ENCODE data around the gene IGFBP7. TPM values are rescaled to one million over a fixed set of nuclear protein-coding genes. Genes with fewer than 3 reads are reported as not detected.

IGFBP7 gene
- total and polyA plus RNA-seq, 7 experiments from 2014 or later = 0.37 to 16.7 (median 0.80) TPM; not detected in 3

- no peak overlapping the region for H3K4me3 Mint-ChIP-seq
- DNase-seq = no peak
- Histone ChIP-seq H3K4me3 (ENCODE audit: low read length) (no peak overlapping the region), H3K36me3 (ENCODE audit: control insufficient read depth in 2 of 3, insufficient read depth in 3 of 3, low read length in 3 of 3) (no peaks in the 10 kb centered on the region), H3K9me3 (ENCODE audit: control insufficient read depth in 2 of 3, low read length in 3 of 3) (no peaks in the 10 kb centered on the region), H3K27ac (ENCODE audit: low read depth, low read length) (no peak overlapping the region), H3K4me1 (ENCODE audit: control insufficient read depth in 2 of 2, insufficient read depth in 2 of 2, low read length in 2 of 2) (no peaks in the 10 kb centered on the region), H3K27me3 (ENCODE audit: control insufficient read depth in 2 of 2, insufficient read depth in 2 of 2, low read length in 2 of 2) (peaks cover 0 to 2% of the 10 kb centered on the region in 2 donors)
- peaks cover 9 to 27% (median 20%) of the 10 kb centered on the region in 5 donors for H3K27me3 Mint-ChIP-seq
- intact Hi-C loops (cut with micrococcal nuclease) = no loop called here
- ChIA-PET CTCF (interaction anchor here (0.6 kb wide), 1 partner anchor 42 kb away, joined by 4 read pairs; no protein-coding TSS in a partner anchor), POLR2A (no interaction called here)
- no peak for ATAC-seq
- no peaks in the 10 kb centered on the region for H3K36me3 Mint-ChIP-seq
- no peaks in the 10 kb centered on the region for H3K4me1 Mint-ChIP-seq
- H3K27ac Mint-ChIP-seq = peak overlapping the region in 1 of 9 donors; percentile 25
- H3K9me3 Mint-ChIP-seq = no peaks in the 10 kb centered on the region
These were observed 69.7 kb downstream of the IGFBP7 start for GRCh38 chr4:57040510-57040909.

GRCh38 chr4:57039345-57039744 lies 70.8 kb downstream of the IGFBP7 start:
- Mint-ChIP-seq H3K9me3 (no peaks in the 10 kb centered on the region), H3K36me3 (no peaks in the 10 kb centered on the region), H3K27me3 (peaks cover 9 to 27% (median 20%) of the 10 kb centered on the region in 5 donors), H3K4me1 (no peaks in the 10 kb centered on the region), H3K4me3 (no peak overlapping the region), H3K27ac (no peak overlapping the region)
- no peak for ATAC-seq
- H3K9me3 ChIP-seq (ENCODE audit: control insufficient read depth in 2 of 3, low read length in 3 of 3) = no peaks in the 10 kb centered on the region
- ChIA-PET POLR2A (no interaction called here), CTCF (no interaction called here)
- no peak overlapping the region for H3K4me3 ChIP-seq (ENCODE audit: low read length)
- no peaks in the 10 kb centered on the region for H3K36me3 ChIP-seq (ENCODE audit: control insufficient read depth in 2 of 3, insufficient read depth in 3 of 3, low read length in 3 of 3)
- peaks cover 0 to 2% of the 10 kb centered on the region in 2 donors for H3K27me3 ChIP-seq (ENCODE audit: control insufficient read depth in 2 of 2, insufficient read depth in 2 of 2, low read length in 2 of 2)
- DNase-seq = no peak
- intact Hi-C loops (cut with micrococcal nuclease) = no loop called here
- no peaks in the 10 kb centered on the region for H3K4me1 ChIP-seq (ENCODE audit: control insufficient read depth in 2 of 2, insufficient read depth in 2 of 2, low read length in 2 of 2)
- no peak overlapping the region for H3K27ac ChIP-seq (ENCODE audit: low read depth, low read length)

- Histone ChIP-seq H3K27ac (ENCODE audit: low read depth, low read length) (no peak overlapping the region), H3K4me1 (ENCODE audit: control insufficient read depth in 2 of 2, insufficient read depth in 2 of 2, low read length in 2 of 2) (no peaks in the 10 kb centered on the region), H3K9me3 (ENCODE audit: control insufficient read depth in 2 of 3, low read length in 3 of 3) (no peaks in the 10 kb centered on the region), H3K36me3 (ENCODE audit: control insufficient read depth in 2 of 3, insufficient read depth in 3 of 3, low read length in 3 of 3) (no peaks in the 10 kb centered on the region), H3K4me3 (ENCODE audit: low read length) (no peak overlapping the region), H3K27me3 (ENCODE audit: control insufficient read depth in 2 of 2, insufficient read depth in 2 of 2, low read length in 2 of 2) (peaks cover 0 to 2% of the 10 kb centered on the region in 2 donors)
- no peaks in the 10 kb centered on the region for H3K4me1 Mint-ChIP-seq
- DNase-seq = peak in 1 of 9 donors; percentile 34
- no peaks in the 10 kb centered on the region for H3K9me3 Mint-ChIP-seq
- intact Hi-C loops (cut with micrococcal nuclease) = no loop called here
- ATAC-seq = no peak
- peaks cover 7 to 27% (median 20%) of the 10 kb centered on the region in 5 donors for H3K27me3 Mint-ChIP-seq
- no peak overlapping the region for H3K4me3 Mint-ChIP-seq
- ChIA-PET POLR2A (no interaction called here), CTCF (no interaction called here)
- H3K36me3 Mint-ChIP-seq = no peaks in the 10 kb centered on the region
- no peak overlapping the region for H3K27ac Mint-ChIP-seq
These were observed 72.1 kb downstream of the IGFBP7 start for GRCh38 chr4:57037982-57038604.

GRCh38 chr4:57034520-57034919 lies 75.7 kb downstream of the IGFBP7 start:
- Mint-ChIP-seq H3K36me3 (peaks cover 5 to 22% (median 11%) of the 10 kb centered on the region in 5 donors), H3K27me3 (peaks cover 0 to 13% (median 9%) of the 10 kb centered on the region in 5 donors), H3K9me3 (no peaks in the 10 kb centered on the region), H3K4me3 (no peak overlapping the region), H3K27ac (no peak overlapping the region), H3K4me1 (no peaks in the 10 kb centered on the region)
- no peak overlapping the region for H3K27ac ChIP-seq (ENCODE audit: low read depth, low read length)
- no peaks in the 10 kb centered on the region for H3K4me1 ChIP-seq (ENCODE audit: control insufficient read depth in 2 of 2, insufficient read depth in 2 of 2, low read length in 2 of 2)
- H3K36me3 ChIP-seq (ENCODE audit: control insufficient read depth in 2 of 3, insufficient read depth in 3 of 3, low read length in 3 of 3) = peaks cover 0 to 22% (median 12%) of the 10 kb centered on the region in 3 experiments
- ChIA-PET CTCF (no interaction called here), POLR2A (no interaction called here)
- DNase-seq (no peak), ATAC-seq (no peak)
- H3K9me3 ChIP-seq (ENCODE audit: control insufficient read depth in 2 of 3, low read length in 3 of 3) = no peaks in the 10 kb centered on the region
- no peaks in the 10 kb centered on the region for H3K27me3 ChIP-seq (ENCODE audit: control insufficient read depth in 2 of 2, insufficient read depth in 2 of 2, low read length in 2 of 2)
- no peak overlapping the region for H3K4me3 ChIP-seq (ENCODE audit: low read length)
- intact Hi-C loops (cut with micrococcal nuclease) = no loop called here

- POLR2A ChIA-PET = no interaction called here
- H3K4me3 ChIP-seq (ENCODE audit: low read length) = no peak overlapping the region
- H3K4me1 Mint-ChIP-seq = peaks cover 0 to 10% (median 3%) of the 10 kb centered on the region in 7 donors
- ATAC-seq = no peak
- H3K4me3 Mint-ChIP-seq = no peak overlapping the region
- no peak for DNase-seq
- H3K27ac ChIP-seq (ENCODE audit: low read depth, low read length) = no peak overlapping the region
- intact Hi-C loops (cut with micrococcal nuclease) = no loop called here
- CTCF ChIA-PET = no interaction called here
- H3K9me3 Mint-ChIP-seq = no peaks in the 10 kb centered on the region
- peaks cover 8 to 65% (median 50%) of the 10 kb centered on the region in 5 donors for H3K36me3 Mint-ChIP-seq
- no peaks in the 10 kb centered on the region for H3K4me1 ChIP-seq (ENCODE audit: control insufficient read depth in 2 of 2, insufficient read depth in 2 of 2, low read length in 2 of 2)
- no peaks in the 10 kb centered on the region for H3K27me3 ChIP-seq (ENCODE audit: control insufficient read depth in 2 of 2, insufficient read depth in 2 of 2, low read length in 2 of 2)
- H3K27me3 Mint-ChIP-seq = no peaks in the 10 kb centered on the region
- H3K27ac Mint-ChIP-seq = peak overlapping the region in 2 of 9 donors; percentile 1 to 34
- peaks cover 19 to 92% (median 48%) of the 10 kb centered on the region in 3 experiments for H3K36me3 ChIP-seq (ENCODE audit: control insufficient read depth in 2 of 3, insufficient read depth in 3 of 3, low read length in 3 of 3)
- H3K9me3 ChIP-seq (ENCODE audit: control insufficient read depth in 2 of 3, low read length in 3 of 3) = no peaks in the 10 kb centered on the region
These were observed 87.1 kb downstream of the IGFBP7 start for GRCh38 chr4:57023104-57023503.

GRCh38 chr4:57020467-57021101 lies 89.6 kb downstream of the IGFBP7 start:
- H3K27ac ChIP-seq (ENCODE audit: low read depth, low read length) = no peak overlapping the region
- intact Hi-C loops (cut with micrococcal nuclease) = no loop called here
- H3K4me3 Mint-ChIP-seq = no peak overlapping the region
- no peaks in the 10 kb centered on the region for H3K4me1 ChIP-seq (ENCODE audit: control insufficient read depth in 2 of 2, insufficient read depth in 2 of 2, low read length in 2 of 2)
- H3K36me3 Mint-ChIP-seq = peaks cover 15 to 74% (median 52%) of the 10 kb centered on the region in 5 donors
- peak overlapping the region in 3 of 9 donors; percentile 30 to 62 (median 55) for H3K27ac Mint-ChIP-seq
- ATAC-seq = no peak
- no peaks in the 10 kb centered on the region for H3K9me3 Mint-ChIP-seq
- ChIA-PET CTCF (no interaction called here), POLR2A (no interaction called here)
- H3K27me3 ChIP-seq (ENCODE audit: control insufficient read depth in 2 of 2, insufficient read depth in 2 of 2, low read length in 2 of 2) = no peaks in the 10 kb centered on the region
- no peaks in the 10 kb centered on the region for H3K9me3 ChIP-seq (ENCODE audit: control insufficient read depth in 2 of 3, low read length in 3 of 3)
- DNase-seq = no peak
- no peak overlapping the region for H3K4me3 ChIP-seq (ENCODE audit: low read length)
- peaks cover 0 to 18% (median 3%) of the 10 kb centered on the region in 7 donors for H3K4me1 Mint-ChIP-seq
- no peaks in the 10 kb centered on the region for H3K27me3 Mint-ChIP-seq
- peaks cover 33 to 88% (median 53%) of the 10 kb centered on the region in 3 experiments for H3K36me3 ChIP-seq (ENCODE audit: control insufficient read depth in 2 of 3, insufficient read depth in 3 of 3, low read length in 3 of 3)

- DNase-seq (no peak), ATAC-seq (no peak)
- no peaks in the 10 kb centered on the region for H3K27me3 ChIP-seq (ENCODE audit: control insufficient read depth in 2 of 2, insufficient read depth in 2 of 2, low read length in 2 of 2)
- no peak overlapping the region for H3K27ac ChIP-seq (ENCODE audit: low read depth, low read length)
- Mint-ChIP-seq H3K4me3 (no peak overlapping the region), H3K27ac (peak overlapping the region in 6 of 9 donors; percentile 5 to 77 (median 44)), H3K9me3 (no peaks in the 10 kb centered on the region), H3K27me3 (no peaks in the 10 kb centered on the region), H3K4me1 (peaks cover 0 to 18% (median 3%) of the 10 kb centered on the region in 7 donors), H3K36me3 (peaks cover 15 to 71% (median 47%) of the 10 kb centered on the region in 5 donors)
- ChIA-PET POLR2A (no interaction called here), CTCF (no interaction called here)
- peaks cover 28 to 87% (median 43%) of the 10 kb centered on the region in 3 experiments for H3K36me3 ChIP-seq (ENCODE audit: control insufficient read depth in 2 of 3, insufficient read depth in 3 of 3, low read length in 3 of 3)
- intact Hi-C loops (cut with micrococcal nuclease) = no loop called here
- no peaks in the 10 kb centered on the region for H3K9me3 ChIP-seq (ENCODE audit: control insufficient read depth in 2 of 3, low read length in 3 of 3)
- no peaks in the 10 kb centered on the region for H3K4me1 ChIP-seq (ENCODE audit: control insufficient read depth in 2 of 2, insufficient read depth in 2 of 2, low read length in 2 of 2)
- no peak overlapping the region for H3K4me3 ChIP-seq (ENCODE audit: low read length)
These were observed 91.2 kb downstream of the IGFBP7 start for GRCh38 chr4:57018980-57019379.

Data from naive thymus-derived CD4-positive, alpha-beta T cell (primary cell).